Retinal pigment epithelial cell (primary cell): Measurements from ENCODE around the gene PRKD3.
A peak's percentile ranks its signal among the peaks of the same experiment; 100 is the strongest.

ENCODE experiments used
- DNase-seq: peaks from one replicate; pipeline ENCODE4 v3.0.0-alpha.2; 2010; ENCODE audit warnings: low read depth
- H3K4me3 ChIP-seq: 2 replicates; pipeline ENCODE4 v1.5.1; 2011; ENCODE audit warnings: mild to moderate bottlenecking, low read length, control low read depth, moderate library complexity
- CTCF ChIP-seq: conservative IDR thresholded peaks from 2 replicates; pipeline ENCODE4 v1.5.1; 2011; ENCODE audit warnings: low read depth, low read length, control low read depth, inconsistent platforms

Gene PRKD3

GRCh38 chr2:37355735-37356134 lies 31.1 kb upstream of the PRKD3 start:
- no peak for TF ChIP-seq CTCF
- no peak for DNase-seq
- no peak overlapping the region for H3K4me3 ChIP-seq

DNA sequence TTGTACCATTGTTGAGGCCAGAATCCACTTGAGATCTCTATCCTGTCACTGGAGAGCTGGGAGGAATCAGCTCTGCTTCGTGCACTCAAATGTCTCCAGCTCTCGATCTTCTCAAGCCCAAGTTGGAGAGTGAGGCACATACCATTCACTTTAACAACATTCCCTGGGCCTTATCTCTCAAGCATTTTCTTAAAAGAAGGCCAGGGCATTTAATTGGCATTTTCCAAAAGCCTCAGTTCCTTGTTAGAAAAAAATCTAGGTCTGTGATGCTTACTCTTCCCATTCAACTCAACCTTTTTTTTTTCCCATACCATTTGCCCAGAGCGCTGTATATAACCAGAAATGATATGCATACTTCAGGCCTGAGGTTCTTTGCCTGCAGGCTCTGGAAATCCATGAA lies 29.9 kb upstream of the PRKD3 start:
- DNase-seq, result no peak
- no peak for TF ChIP-seq CTCF
- no peak overlapping the region for H3K4me3 ChIP-seq

DNA sequence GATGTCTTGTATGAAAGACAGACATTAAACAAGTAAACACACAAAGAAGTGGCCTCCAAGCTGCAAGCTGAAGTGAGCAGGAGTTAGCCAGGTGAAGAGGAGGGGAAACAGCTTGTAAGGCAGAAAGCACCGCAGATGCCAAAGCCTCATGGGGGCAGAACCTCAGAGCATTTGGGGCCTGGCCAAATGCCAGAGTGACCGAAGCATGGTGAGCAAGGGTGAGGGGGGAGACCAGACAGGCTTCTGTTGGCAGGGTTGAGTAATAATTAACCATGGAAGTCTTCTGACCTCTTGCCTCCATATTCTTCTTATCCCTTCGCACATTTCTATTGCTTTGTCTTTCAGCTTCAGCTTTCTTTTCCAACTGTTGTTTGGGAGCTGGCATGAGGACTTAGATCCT lies 25.4 kb upstream of the PRKD3 start:
- no peak for DNase-seq
- no peak for TF ChIP-seq CTCF
- H3K4me3 ChIP-seq, result no peak overlapping the region

DNA sequence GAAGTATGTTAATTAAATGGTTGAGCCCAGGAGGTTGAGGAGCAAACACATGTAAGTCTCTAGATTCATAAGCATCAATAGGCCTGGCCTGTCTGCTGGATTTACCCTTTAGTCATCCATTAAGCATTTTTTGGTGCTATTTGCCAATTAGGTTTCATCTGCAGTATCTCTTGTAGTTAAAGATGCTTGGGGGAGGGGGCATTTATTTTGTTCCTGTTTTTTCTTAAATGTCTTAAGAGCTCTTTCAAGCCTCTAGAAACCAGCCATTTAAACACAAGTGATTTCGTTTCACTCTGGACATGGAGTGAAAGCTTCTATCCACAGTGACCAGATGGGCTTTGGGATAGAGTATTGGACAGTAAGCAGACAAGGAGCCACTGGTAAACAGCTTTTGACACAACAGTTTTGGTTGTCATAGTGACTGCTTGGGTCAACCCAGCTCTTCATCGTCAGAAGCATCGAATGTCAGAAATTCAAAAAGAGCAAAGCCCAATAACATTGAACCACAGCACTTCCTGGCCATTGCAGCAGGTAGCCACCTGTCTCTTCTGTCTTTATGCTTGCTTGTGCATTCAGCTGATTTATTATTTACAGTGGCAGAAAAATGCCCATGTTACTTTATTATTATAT lies 24.7 kb upstream of the PRKD3 start:
- TF ChIP-seq CTCF, result no peak
- DNase-seq, result no peak
- no peak overlapping the region for H3K4me3 ChIP-seq

DNA sequence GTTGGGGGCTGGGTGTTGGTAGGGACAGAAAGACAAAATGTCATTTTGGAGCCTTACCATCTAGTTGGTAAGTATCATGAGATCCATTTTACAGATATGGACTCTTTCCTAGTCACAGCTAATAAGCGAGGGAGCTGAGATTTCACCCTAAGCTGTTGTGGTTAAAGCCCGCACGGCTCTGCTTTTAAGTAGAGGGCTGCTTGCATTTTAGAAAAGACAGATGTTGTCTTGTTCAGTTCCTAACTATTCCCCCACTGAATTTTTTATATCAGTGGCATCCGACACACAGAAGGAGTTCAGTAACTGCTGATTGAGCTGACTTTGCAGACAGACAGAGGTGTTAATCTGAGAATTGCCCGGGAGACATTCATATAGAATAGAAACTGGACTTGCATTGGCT lies 23.5 kb upstream of the PRKD3 start:
- no peak for TF ChIP-seq CTCF
- no peak overlapping the region for H3K4me3 ChIP-seq
- no peak for DNase-seq

DNA sequence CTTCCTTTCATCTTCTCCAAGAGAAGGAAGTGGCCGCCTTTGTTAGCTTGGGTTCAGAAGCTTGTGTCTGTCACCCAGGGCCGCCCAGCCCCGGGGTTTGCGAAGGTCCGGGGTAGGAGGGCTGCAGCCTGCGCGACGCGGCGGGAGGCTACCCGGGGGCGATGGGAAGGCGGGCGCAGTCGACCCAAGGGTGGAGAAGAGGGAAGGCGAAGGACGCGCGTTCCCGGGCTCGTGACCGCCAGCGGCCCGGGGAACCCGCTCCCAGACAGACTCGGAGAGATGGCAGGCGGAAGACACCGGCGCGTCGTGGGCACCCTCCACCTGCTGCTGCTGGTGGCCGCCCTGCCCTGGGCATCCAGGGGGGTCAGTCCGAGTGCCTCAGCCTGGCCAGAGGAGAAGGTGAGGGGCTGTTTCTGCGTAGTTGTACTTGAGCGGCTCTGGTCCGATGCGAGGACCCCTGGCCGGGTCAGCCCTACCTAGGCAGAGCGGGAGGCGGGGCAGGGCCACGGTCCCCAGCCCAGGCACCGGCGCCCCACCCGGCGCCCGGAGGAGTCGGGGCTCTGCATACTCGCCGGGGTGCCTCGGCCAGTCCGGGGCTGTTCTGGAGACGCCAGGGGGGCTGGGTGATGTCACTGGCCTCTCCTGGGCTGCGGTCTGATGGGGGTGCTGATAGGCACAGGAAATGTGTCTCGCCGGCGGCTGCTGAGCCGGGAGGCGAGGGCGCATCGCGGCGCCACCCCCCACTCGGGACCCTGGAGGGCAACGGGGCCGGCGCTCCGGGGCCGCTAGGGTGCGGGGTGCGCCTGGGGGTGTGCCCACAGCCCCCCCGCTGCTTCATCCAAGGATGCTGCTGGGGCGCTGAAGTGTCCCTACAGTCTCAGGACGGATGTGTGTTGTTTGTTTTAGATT lies 20.1 kb upstream of the PRKD3 start, which contains the start of gene QPCT:
Gene QPCT (plus strand): TSS at position 178 of the 909 bp plus-strand sequence. CDS start 102 bp downstream, at position 280.
- H3K4me3 ChIP-seq, result peak within 1 kb of the TSS; percentile 78
- no peak for TF ChIP-seq CTCF
- no peak for DNase-seq
